GM19328 (cell line): Measurements from ENCODE around the gene TUFM.
A peak's percentile ranks its signal among the peaks of the same experiment; 100 is the strongest.
"Not testable (repeated sequence)": the region's sequence is repeated elsewhere in the genome, so short reads cannot be mapped to it uniquely, and the experiment has no call there.

Experiments
- ATAC-seq: cut with Tn5 transposase; IDR thresholded peaks from one replicate; pipeline ENCODE4 v1.9.1; 2021; ENCODE audit warnings: mild to moderate bottlenecking, moderate library complexity; ENCODE audit not compliant: unreplicated experiment

Gene TUFM

DNA sequence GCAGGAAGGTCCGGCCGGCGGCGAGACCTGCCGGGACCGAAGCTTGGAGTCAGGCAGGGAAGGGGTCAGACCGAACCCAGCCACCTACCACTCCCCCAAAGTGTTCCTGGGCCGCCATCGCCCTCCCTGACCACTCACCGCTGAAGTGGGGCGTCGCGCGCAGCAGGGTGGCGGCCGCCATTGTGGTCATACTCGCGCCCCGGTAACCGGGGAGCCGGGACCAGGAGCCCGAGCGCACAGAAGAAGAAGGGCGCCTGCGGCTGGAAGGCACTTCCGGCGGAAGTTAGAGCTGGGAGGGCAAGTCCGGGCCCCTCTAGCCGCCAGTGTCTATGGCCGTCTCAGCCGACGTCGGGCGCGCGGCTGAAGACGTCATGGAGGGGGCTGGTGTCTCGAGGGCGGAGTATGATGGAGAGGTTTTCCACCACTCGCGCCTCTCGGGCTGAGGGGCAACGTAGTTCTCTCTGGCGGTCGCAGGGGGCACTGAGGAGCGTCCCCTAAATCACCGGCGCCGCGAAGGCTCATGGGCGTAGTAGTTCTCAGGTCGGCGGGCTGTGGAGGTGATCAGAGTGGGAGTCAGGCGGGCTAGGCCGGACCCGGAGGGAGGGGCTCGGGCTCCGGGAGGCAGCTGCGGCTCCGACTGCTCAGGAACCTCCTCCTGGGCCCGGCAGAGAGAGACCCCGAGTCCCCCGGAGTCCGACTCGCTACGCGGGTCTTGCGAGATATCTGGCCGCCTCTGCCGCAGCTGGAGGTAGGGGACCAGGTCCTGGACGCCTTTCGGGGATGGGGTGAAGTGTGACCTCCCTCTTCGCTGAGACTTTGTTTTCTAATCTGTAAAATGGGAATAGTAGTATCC, at the start of gene TUFM:
TSS of gene TUFM (minus strand) at position 269 of the 853 bp plus-strand sequence. CDS start at position 190, 79 bp downstream.
- peak; percentile 82 for ATAC-seq

DNA sequence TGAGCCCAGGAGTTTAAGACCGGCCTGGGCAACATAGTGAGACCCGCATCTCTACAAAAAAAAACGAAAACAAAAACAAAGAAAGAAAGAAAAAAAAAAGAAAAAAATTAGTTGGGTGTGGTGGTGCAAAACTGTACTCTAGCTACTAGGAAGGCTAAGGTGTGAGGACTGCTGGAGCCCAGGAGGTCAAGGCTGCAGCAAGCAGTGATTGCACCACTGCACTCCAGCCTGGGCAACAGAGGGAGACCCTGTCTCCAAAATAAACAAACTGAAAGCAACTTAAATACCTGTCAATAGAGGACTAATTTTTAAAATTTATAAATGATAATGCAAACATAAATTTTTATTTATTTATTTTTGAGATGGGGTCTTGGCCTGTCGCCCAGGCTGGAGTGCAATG, 49.5 kb upstream of the TUFM start:
- no peak for ATAC-seq

DNA sequence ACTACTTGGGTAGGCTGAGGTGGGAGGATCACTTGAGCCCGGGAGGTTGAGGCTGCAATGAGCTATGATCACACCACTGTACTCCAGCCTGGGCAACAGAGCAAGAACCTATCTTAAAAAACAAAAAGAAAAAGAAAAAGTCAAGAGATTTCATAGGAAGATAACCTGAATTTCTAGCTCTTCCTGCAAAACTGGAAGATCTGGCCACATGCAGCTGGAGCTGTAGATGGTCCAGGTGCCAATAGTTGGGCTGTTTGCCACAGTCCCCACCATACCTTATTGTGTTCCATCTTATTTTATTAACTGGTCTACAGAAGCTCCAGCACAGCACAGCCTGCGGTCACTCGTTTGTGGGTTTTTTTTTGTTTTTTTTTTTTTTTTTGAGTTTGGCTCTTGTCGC, 47.1 kb upstream of the TUFM start:
- ATAC-seq, result no peak

DNA sequence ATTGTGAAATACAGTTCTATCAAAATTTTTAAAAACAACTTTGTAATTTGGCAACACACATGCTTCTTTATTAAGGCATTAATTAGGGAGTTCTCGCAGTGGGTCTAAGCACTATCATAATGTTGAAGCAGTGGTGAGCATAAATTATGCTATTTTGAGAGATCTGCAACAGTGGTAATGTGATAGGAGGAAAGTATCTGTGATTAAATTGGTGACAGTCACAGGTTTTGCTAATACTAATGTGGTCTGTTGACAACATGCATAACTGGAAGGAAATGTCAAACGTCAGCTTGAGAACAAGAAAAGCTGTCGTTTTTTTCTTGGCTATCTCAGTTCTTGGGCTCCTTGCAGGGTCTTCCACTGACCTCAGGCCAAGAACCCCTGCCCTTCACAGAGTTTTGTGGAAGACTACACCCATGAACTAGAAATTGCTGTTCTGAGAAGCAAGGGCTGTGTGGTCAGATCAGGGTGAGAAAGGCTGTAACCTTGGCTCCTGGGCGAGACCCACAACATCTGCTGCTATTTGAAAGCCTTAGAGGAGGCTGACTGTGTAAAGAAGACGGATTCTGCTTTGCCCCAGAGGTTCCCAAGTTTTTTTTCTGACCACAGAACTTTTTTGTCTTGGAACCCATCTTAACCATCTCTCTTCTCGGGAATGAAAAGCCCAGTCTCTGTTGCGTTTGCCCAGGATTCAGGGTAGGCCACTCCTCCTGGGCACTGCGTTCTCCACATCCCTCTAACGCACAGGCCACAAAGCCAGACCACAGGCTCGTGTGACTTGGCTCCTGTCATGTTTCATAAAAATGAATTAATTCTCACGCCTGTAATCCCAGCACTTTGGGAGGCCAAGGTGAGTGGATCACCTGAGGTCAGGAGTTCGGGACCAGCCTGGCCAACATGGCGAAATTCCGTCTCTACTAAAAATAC, 46.1 kb upstream of the TUFM start:
- ATAC-seq, result no peak

DNA sequence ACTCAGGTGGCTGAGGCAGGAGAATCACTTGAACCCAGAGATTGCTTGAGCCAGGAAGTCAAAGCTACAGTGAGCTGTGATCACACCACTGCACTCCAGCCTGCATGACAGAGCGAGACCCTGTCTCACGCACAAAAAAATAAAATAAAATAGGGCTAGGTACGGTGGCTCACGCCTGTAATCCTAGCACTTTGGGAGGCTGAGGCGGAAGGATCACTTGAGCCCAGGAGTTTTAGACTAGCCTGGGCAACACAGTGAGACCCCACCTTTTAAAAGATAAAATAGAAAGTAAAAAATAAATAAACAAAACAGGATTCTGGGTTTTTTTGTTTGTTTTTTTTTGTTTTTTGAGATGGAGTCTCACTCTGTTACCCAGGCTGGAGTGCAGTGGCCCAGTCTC, 44.2 kb upstream of the TUFM start:
- not testable (repeated sequence) for ATAC-seq

DNA sequence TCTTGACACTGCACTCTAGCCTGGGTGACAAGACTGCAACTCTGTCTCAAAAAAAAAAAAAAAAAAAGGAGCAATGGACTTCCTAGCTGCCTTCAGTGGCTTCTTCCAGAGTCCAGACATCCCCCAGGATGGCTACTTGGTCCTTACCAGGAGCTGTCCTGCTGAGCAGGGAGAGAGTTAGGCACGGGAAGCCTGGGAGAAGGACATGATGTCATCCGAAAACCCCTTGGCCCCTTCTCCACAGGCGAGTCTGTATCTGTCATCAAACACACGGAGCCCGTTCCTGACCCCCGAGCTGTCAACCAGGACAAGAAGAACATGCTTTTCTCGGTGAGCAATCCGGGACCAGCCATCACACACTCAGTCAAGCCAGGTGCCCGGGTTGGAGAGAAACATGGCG, 40.8 kb upstream of the TUFM start:
- ATAC-seq, result no peak

DNA sequence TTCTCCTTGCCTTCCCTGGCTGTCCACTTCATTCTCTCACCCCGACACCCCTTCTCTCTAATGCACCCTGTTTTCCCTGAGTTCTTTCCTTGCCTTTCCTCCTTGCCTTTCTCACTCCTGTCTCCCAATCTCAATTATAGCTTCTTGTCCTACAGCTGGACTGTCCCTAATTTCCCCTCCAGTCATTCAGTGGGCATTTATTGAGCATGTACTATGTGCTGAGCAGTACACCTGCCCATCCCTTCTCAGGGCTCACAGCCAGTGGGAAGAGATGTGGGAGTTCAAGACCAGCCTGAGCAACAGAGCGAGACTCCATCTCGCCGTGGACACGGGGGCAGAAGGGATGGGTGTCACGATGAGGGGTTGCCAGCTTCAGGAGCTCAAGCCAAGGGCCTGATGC, 37.9 kb upstream of the TUFM start:
- no peak for ATAC-seq

DNA sequence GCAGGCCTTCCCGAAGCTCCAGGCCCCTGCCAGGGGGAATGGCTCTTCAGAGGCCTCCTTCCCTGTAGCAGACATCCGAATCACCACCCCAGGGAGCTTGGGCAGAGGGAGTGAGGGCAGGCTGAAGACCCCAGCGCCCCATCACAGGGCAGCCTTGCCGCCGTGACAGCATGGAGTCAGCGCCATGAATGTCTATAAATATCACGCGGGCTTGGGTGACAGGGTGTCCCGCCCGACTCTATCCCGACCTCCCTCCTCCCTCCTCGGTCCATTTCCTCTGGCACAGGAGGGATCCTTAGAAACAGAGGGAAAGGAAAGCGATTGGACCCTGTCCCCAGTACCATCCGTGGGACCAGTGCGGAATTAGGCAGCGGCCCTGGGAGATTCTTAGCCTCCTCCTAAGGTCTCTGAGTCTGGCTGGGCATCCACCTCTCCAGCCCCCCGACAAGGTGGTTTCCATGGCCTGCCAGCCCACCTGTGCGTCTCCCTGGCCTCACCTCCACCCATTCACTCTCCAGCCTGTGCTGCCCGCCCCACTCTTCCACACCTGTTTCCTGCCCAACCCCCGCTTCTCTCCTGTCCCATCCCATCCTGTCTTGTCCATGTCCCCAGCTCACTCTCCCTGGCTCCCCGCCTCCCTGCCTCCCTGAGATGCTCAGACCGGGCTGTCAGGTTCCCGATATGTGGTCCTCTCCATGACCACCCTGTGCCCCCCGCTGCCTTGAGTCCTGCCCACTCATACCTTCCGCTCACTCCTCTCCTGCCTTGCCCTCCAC, 37.3 kb upstream of the TUFM start:
- ATAC-seq, result no peak

DNA sequence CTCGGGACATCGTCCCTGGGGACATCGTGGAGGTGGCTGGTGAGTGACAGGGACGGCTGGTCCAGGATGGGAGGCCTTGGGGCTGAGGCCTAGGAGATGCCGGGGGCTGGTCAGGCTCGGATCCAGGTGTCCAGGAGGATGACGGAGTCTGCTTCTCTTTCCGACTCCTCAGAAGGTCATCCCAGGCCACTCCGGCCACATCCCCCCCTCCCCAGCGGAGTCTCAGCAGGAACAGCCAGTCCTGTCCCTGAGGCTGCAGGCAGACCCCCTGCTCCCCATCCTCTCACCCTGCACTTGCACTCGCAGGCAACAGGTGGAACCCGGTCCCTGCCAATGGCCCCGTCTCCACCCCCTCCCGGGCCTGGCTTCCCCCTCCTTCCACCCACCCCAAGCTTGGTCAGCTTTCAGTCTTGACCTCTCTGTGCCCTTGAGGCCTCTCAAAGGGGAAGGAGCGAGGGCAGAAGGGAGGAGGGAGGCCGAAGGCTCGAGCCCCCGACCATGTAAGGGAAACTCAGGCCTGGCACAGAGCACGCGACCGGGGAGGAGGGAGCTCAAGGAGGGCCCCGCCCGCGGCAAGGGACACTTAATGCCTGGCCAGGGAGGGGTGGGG, 36.5 kb upstream of the TUFM start:
- no peak for ATAC-seq

DNA sequence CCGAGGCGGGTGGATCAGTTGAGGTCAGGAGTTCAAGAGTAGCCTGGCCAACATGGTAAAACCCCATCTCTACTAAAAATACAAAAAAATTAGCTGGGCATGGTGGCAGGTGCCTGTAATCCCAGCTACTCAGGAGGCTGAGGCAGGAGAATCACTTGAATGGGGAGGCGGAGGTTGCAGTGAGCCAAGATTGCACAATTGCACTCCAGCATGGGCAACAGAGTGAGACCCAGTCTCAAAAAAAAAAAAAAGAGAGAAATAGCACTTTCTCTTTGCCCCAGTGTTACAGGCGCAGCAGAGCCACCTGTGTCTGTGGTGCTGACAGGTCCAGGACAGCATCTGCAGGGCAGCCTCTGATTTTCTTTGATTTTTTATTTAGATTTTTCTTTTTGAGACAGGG, 35.4 kb upstream of the TUFM start:
- not testable (repeated sequence) for ATAC-seq

DNA sequence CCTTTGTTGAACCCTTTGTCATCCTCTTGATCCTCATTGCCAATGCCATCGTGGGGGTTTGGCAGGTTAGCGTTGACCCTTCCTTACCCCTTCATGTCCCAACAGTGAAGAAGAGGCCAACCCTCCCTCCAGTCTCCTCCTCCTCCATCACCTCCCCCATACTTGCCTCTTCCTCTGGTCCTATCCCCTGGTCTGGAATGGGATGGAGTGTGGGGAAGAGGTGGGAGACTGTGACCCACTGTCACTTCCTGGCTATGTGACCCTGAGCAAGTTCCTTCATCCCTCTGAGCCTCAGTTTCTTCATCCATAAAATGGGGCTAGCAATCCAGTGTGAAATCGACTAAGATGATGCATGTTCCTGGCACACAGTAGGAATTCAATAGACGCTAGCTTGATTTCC, 34.8 kb upstream of the TUFM start:
- no peak for ATAC-seq

DNA sequence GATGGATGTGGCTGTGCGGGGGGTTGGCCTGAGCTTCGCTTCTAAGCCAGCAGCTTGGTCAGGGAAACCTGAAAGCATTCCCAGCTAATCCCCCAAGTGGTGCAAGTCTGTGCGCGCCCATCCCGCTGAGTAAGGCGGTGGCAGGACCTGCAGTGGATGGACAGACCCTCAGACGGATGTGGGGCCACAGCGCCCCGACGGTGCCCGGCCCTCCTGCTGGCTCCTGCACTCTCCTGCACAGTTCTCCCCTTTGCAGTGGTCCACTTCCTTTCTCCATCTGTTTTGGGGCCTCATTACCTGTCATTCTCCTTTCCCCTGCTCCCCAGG, 34.4 kb upstream of the TUFM start:
- ATAC-seq, result no peak

DNA sequence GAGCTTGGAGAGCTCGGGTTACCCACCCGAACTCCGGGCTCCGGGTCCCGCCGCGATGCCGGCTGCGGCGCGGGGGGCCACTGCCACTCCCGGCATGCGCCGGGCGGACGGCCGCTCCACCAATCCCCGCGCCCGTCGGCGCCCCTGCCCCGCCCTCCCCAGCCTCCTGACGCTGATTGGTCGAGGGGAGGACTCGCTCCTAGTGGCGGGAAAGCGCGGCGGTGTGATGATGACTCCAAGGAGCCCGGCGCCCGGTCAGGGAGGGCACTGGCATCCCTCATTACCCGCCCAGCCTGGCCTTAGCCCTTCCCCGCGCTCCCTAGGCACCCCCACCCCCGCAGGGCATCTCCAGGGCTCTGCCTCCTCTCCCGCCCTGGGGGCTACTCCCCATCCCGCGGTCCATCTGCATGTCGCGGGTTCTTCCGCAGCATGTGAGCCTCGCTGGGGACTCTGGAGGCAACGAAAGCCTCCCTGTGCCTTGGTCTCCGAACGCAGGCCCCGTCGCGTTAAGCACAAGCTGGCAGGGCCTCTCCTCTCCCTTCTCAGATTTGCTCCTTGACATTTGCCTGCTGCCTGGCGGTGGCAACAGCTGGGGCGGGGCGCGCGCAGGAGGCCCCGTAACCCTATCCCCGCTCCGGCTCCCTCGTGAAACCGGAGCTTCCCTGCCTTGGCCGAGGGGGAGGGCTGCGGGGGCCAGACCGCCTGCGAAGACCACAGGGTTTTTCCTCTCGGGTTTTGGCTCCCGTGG, 33.9 kb upstream of the TUFM start:
- ATAC-seq, result peak; percentile 85

DNA sequence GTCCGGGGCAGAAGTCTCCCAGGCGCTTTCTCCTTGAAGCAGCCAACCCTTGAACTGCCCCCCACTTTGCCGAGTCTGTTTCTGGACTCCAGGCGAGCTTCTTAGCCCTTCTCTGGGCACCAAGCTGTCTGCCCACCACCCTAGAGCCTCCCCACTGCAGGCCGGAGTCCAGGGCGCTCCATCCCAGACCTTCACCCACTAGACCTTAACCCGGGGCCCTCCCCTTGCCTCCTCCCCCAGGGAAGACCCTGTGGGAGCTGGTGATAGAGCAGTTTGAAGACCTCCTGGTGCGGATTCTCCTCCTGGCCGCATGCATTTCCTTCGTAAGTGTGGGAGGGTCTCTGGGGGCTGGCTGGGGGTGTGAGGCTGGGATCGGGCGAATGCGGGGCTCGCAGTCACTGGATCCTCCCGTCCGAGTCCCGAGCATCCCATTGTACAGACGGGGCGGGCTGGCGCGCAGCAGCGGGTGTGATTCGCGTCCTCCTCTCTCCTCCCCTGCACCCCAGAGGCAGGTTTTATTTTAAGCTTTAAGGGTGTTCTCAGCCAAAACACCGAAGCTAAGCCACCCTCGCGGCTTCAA, 33.2 kb upstream of the TUFM start:
- ATAC-seq, result peak; percentile 23

DNA sequence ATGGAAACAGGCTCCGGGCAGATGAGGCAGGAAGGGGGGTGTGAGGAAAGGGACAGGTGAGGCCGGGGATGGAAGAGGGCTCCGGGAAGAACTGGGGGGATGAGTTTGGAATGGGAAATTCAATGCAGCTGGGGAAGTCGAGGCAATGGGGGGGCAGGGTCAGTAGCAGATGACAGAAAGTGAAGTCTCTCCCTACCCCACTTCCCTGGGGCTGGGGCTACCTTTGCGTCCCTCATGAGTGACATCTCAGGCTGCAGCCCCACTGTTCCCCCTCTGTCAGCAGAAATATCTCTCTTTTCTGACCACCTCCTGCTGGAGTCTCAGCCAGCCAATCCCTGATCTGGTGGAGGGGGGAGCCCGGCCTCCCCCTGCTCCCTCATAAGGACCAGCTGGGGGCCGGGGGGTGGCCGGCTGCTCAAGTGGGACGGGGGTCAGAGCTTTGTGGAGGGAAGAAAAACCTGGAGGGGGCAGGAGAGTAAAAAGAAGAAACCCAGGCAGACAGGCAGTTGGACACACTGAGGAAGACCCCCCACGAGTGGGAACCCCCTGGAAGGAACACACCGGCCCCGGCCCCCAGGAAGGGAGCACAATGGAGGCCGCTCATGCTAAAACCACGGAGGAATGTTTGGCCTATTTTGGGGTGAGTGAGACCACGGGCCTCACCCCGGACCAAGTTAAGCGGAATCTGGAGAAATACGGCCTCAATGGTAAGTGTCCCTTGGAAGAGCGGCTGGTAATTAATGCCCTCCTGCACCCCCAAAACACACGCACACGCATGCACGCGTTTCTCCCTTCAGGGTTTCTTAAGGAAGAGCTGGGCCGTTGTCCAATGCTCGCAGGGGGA, 32.2 kb upstream of the TUFM start, which contains the start of gene ATP2A1:
TSS of gene ATP2A1 (plus strand) at position 406 of the 844 bp plus-strand sequence. CDS start at position 590, 184 bp downstream.
- ATAC-seq, result no peak

DNA sequence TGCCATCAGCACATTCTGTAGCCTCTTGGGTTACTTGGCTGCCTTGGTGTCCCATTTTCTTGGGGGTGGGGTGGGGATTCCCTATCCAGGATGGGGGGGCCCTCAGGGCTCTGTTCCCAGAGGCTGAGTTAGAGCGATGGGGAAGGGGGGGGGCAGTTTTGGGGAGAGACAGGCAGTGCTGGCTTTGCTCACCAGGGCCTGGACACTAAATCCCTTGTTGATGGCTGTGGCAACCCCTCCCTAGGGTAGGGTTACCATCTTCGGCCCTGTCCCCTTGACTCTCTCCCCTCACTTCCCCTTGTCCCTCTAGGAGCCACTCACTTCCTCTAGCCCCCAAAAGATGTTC, 31.5 kb upstream of the TUFM start:
- no peak for ATAC-seq

DNA sequence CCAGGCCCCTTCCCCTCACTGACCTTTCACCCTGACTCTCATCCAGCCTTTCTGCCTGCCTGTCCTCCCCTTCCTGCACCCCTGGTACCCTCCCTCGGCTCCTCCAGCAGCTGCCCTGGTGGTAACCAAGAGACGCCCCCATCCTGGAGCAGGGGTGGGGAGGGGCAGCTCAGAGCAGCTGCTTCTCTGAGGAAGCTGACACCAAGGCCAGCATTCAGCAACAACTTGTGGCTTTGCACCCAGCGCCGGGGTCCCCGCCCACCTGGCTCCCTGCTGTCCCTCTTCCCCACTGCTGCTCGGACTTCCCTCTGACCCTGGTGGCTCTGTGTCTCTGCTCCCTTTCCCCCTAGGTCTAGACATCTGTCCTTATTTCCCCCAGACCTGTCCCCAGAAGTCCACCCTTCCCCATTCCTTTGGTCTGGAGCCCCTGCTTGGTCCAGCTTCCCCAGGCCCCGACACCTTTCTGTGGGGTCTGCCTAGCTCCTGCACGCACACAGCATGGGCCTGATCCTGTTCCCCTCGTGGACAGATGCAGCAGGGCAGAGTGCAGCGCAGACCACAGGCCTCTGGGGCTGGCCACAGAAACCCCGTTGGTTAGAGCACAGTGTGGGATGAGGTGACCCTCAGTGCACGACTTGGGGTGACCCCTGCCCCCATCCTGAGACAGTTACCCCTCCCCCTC, 31.0 kb upstream of the TUFM start:
- ATAC-seq, result no peak

DNA sequence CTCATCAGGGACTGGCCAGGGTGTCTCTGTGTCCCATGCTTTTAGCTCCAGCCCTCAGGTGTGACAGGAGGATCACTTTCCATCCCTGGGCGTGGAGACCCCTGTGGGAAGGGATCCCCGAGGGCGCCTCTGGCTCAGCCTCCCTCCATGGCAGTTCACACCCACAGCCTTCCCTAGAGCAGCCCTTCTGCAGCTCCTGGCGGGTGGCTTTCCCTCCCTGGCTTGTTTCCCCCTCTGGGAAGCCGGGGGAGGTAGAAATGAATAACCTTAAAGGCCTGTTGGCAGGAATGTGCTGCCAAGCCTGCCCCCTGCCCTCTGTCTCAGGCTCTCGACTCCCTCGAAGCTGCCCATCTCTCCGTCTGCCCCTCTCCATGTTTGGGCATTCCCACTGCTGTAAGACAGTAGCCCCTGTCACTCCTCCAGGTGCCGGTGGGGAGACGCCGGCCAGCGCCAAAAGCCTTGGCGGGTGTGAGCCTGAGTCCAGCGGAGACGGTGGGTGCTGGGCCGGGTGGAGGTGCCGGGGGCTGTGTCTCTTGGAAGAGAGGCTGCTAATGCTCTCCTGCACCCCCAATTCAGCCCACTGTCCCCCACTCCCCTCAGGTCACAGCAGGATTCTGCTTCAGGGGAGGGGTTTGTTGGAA, 30.0 kb upstream of the TUFM start:
- ATAC-seq, result no peak
